ENCODE data around the gene MATCAP1.

The MATCAP1 gene

DNA sequence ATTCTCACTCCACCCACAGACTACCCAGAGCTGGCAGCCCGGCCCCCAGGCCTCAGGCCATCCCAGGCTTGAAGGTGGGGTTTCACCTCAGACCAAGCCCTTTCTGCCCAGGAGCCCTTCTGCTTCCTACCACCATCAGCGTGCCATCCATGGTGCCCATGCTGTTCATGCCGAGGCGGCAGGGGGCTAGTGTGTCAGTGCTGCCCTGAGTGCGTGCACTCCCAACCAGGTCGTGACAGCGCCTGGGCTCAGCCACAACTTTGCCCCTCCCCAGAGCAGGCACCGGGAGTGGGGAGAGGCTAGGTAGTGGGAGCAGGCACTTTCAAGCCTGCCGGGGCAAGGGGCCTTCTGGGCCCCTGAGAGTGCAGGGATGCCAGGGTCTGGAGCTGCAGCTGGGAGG is 41.4 kb downstream of the MATCAP1 start:
- no peaks in the 10 kb centered on the region for H3K27me3 ChIP-seq (ENCODE audit: control insufficient read depth, insufficient read depth, low read length)
- H3K4me3 ChIP-seq (ENCODE audit: low read length), result no peak overlapping the region
- H3K9me3 ChIP-seq (ENCODE audit: control insufficient read depth, low read length), result no peaks in the 10 kb centered on the region
- H3K36me3 ChIP-seq (ENCODE audit: control insufficient read depth, insufficient read depth, low read length), result peaks cover 22% of the 10 kb centered on the region
- no peaks in the 10 kb centered on the region for H3K4me1 ChIP-seq (ENCODE audit: control insufficient read depth, insufficient read depth, low read length)
- no peak overlapping the region for H3K9ac ChIP-seq (ENCODE audit: low read length)

DNA sequence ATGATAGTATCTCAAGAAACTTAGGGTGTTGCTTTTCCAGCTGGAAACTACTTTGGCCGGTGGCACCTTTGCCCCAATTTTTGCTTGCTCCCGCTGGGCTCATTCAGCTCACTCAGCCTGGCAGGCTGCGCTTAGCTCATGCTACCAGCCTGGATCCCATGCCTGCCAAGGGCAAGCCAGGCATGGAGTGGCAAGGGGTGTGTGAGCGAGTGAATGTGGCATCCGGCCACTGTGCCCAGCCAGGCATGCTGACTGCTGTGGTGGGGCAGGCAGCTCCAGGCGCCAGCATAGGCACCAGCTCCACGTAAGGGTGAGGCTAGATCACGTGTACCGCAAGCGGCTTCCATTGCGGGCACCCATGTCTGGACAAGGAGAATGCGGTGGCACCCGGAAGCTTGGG is 42.4 kb downstream of the MATCAP1 start:
- Histone ChIP-seq H3K27me3 (ENCODE audit: control insufficient read depth, insufficient read depth, low read length) (no peaks in the 10 kb centered on the region), H3K4me1 (ENCODE audit: control insufficient read depth, insufficient read depth, low read length) (no peaks in the 10 kb centered on the region), H3K9me3 (ENCODE audit: control insufficient read depth, low read length) (no peaks in the 10 kb centered on the region), H3K36me3 (ENCODE audit: control insufficient read depth, insufficient read depth, low read length) (peaks cover 22% of the 10 kb centered on the region), H3K9ac (ENCODE audit: low read length) (no peak overlapping the region), H3K4me3 (ENCODE audit: low read length) (no peak overlapping the region)

DNA sequence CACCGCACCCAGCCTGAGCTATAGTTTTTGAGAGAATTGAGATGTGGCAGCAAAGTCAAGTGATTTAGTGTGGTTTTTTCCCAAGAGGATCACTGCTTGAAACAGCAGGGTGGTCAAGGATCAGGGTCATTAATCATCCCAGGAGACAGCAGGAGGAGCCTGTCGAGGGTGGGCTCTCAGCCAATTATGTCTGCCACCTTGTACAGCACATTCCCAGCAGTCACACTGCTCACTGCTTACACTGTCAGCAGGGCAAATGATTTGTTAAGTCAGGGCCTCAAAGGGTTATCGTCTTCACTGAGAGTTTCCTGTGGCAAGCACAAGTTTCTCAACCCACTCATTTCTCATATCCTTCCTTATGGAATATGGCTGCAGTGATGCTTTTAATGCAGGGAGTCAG is 46.2 kb downstream of the MATCAP1 start:
- Histone ChIP-seq H3K27me3 (ENCODE audit: control insufficient read depth, insufficient read depth, low read length) (no peaks in the 10 kb centered on the region), H3K4me3 (ENCODE audit: low read length) (no peak overlapping the region), H3K36me3 (ENCODE audit: control insufficient read depth, insufficient read depth, low read length) (peaks cover 22% of the 10 kb centered on the region), H3K4me1 (ENCODE audit: control insufficient read depth, insufficient read depth, low read length) (no peaks in the 10 kb centered on the region), H3K9me3 (ENCODE audit: control insufficient read depth, low read length) (no peaks in the 10 kb centered on the region), H3K9ac (ENCODE audit: low read length) (no peak overlapping the region)

DNA sequence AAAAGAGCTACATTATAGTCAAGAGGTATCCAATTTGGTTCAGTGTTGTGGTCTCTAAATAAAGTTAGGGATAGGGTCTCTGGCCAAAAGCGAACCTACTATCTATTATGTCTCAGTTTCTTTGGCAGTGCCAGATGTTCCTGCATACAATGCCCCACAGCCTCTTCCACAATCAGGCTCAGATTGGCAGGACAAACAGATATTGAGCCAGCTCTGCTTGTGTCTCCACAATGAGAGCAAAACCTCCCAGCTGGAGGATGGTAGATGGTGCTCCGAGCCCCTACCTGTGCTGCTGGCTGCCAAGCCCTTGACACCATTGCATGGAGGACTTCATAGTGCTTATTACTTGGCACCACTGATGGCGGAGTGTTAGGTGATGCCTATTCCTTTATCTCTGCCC is 54.3 kb downstream of the MATCAP1 start:
- H3K4me1 ChIP-seq (ENCODE audit: control insufficient read depth, insufficient read depth, low read length), result no peaks in the 10 kb centered on the region
- H3K9ac ChIP-seq (ENCODE audit: low read length), result no peak overlapping the region
- H3K4me3 ChIP-seq (ENCODE audit: low read length), result no peak overlapping the region
- no peaks in the 10 kb centered on the region for H3K27me3 ChIP-seq (ENCODE audit: control insufficient read depth, insufficient read depth, low read length)
- H3K36me3 ChIP-seq (ENCODE audit: control insufficient read depth, insufficient read depth, low read length), result peaks cover 11% of the 10 kb centered on the region
- H3K9me3 ChIP-seq (ENCODE audit: control insufficient read depth, low read length), result no peaks in the 10 kb centered on the region

DNA sequence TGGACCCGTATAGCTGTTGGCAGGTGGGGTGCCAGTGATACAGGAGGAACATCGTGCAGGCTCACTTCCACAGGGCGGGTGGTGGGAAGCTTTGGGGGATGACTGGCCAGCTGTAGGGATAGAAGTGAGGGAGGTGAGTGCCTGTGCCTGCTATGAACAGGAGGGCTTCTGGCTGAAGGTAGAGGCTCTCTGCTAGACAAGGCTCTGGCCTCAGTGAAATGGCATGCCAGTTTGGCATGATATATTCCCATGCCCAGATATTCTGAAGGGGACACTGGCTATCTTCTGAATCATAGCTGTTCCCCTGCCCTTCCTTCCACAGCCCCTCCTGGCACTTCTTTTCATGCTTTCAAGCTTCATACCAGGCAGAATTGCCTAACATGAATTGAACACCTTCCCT is 54.9 kb downstream of the MATCAP1 start:
- Histone ChIP-seq H3K36me3 (ENCODE audit: control insufficient read depth, insufficient read depth, low read length) (peaks cover 9% of the 10 kb centered on the region), H3K4me1 (ENCODE audit: control insufficient read depth, insufficient read depth, low read length) (no peaks in the 10 kb centered on the region), H3K9ac (ENCODE audit: low read length) (no peak overlapping the region), H3K4me3 (ENCODE audit: low read length) (no peak overlapping the region), H3K9me3 (ENCODE audit: control insufficient read depth, low read length) (no peaks in the 10 kb centered on the region), H3K27me3 (ENCODE audit: control insufficient read depth, insufficient read depth, low read length) (no peaks in the 10 kb centered on the region)

DNA sequence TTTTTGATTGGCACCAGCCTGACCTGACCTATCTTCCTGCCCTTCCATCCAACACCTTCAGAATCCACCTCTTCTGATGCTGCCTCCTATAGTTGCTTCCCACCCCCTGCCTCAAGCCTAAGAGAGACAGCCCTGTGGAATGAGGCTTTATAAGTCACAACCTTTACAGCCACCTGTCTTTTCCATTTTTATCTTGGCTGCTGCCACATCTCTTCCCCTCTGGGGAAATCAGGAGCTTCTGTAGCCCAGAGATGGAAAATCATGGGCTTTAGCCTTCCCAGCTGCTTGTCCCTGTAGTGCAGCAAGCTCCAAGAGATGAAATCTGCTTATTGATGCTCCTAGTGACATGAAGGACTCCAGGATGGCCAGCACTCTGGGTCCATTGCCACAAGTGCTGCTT is 55.3 kb downstream of the MATCAP1 start:
- no peaks in the 10 kb centered on the region for H3K27me3 ChIP-seq (ENCODE audit: control insufficient read depth, insufficient read depth, low read length)
- H3K9ac ChIP-seq (ENCODE audit: low read length), result no peak overlapping the region
- H3K9me3 ChIP-seq (ENCODE audit: control insufficient read depth, low read length), result no peaks in the 10 kb centered on the region
- no peak overlapping the region for H3K4me3 ChIP-seq (ENCODE audit: low read length)
- peaks cover 12% of the 10 kb centered on the region for H3K36me3 ChIP-seq (ENCODE audit: control insufficient read depth, insufficient read depth, low read length)
- H3K4me1 ChIP-seq (ENCODE audit: control insufficient read depth, insufficient read depth, low read length), result no peaks in the 10 kb centered on the region

All from mucosa of stomach (tissue), 1 donor.